Measurements from ENCODE around the gene A3GALT2.

A3GALT2 gene

GRCh38 chr1:33288976-33289857, 31.7 kb downstream of the A3GALT2 start:
- DNase-seq, result no peak

- no peak for DNase-seq
Measured at GRCh38 chr1:33287317-33287716, 33.6 kb downstream of the A3GALT2 start.

GRCh38 chr1:33286451-33287185, 34.3 kb downstream of the A3GALT2 start:
- DNase-seq, result no peak

- no peak for DNase-seq
Measured at GRCh38 chr1:33284049-33284448, 36.8 kb downstream of the A3GALT2 start.

GRCh38 chr1:33282791-33283190, 38.1 kb downstream of the A3GALT2 start:
- no peak for DNase-seq

- DNase-seq, result no peak
Measured at GRCh38 chr1:33281554-33282303, 39.2 kb downstream of the A3GALT2 start.

- no peak for DNase-seq
Measured at GRCh38 chr1:33280091-33280661, 40.7 kb downstream of the A3GALT2 start.

GRCh38 chr1:33277488-33278084, 43.3 kb downstream of the A3GALT2 start:
- no peak for DNase-seq

- no peak for DNase-seq
Measured at GRCh38 chr1:33276573-33277298, 44.2 kb downstream of the A3GALT2 start.

GRCh38 chr1:33275706-33276572, 45.0 kb downstream of the A3GALT2 start:
- no peak for DNase-seq

GRCh38 chr1:33275195-33275594, 45.7 kb downstream of the A3GALT2 start:
- DNase-seq, result no peak

GRCh38 chr1:33274446-33274845, 46.5 kb downstream of the A3GALT2 start:
- no peak for DNase-seq

GRCh38 chr1:33273961-33274371, 46.9 kb downstream of the A3GALT2 start:
- no peak for DNase-seq

GRCh38 chr1:33273406-33273805, 47.5 kb downstream of the A3GALT2 start:
- DNase-seq, result no peak

- no peak for DNase-seq
Measured at GRCh38 chr1:33272930-33273329, 48.0 kb downstream of the A3GALT2 start.

- no peak for DNase-seq
Measured at GRCh38 chr1:33272509-33272908, 48.4 kb downstream of the A3GALT2 start.

- no peak for DNase-seq
Measured at GRCh38 chr1:33271666-33272505, 49.0 kb downstream of the A3GALT2 start.

- DNase-seq, result no peak
Measured at GRCh38 chr1:33270808-33271465, 50.0 kb downstream of the A3GALT2 start.

GRCh38 chr1:33270379-33270778, 50.5 kb downstream of the A3GALT2 start:
- no peak for DNase-seq

Measured in NCI-H1417 treated with DMSO at 0.1 percent for 48 hours (cell line).